ENCODE data around the gene RAD23A. TPM values are rescaled to one million over a fixed set of nuclear protein-coding genes. Genes with fewer than 3 reads are reported as not detected.
"Not testable (repeated sequence)": the region's sequence is repeated elsewhere in the genome, so short reads cannot be mapped to it uniquely, and the experiment has no call there.

The RAD23A gene
- total RNA-seq, 2 experiments from 2014 or later = 138 to 140 TPM

GRCh38 chr19:12949363-12950283, 4.0 kb downstream of the RAD23A start:
- Mint-ChIP-seq H3K4me3 (no peak overlapping the region), H3K4me1 (ENCODE audit: low read depth) (peaks cover 70% of the 10 kb centered on the region), H3K27me3 (ENCODE audit: low read depth) (no peaks in the 10 kb centered on the region), H3K27ac (peak overlapping the region; percentile 34), H3K9me3 (ENCODE audit: insufficient read depth) (no peaks in the 10 kb centered on the region), H3K36me3 (ENCODE audit: low read depth) (peaks cover 81% of the 10 kb centered on the region)
- ATAC-seq = no peak
- CTCF ChIA-PET = interaction anchor here (0.5 to 1.6 kb wide), 3 partner anchors 15 to 503 kb away, joined by 3 to 10 read pairs (median 4); no protein-coding TSS in a partner anchor
- POLR2A ChIA-PET = interaction anchor here (1.5 kb wide), 1 partner anchor 203 kb away, joined by 3 read pairs; no protein-coding TSS in a partner anchor
- DNase-seq = no peak

- H3K36me3 Mint-ChIP-seq (ENCODE audit: low read depth) = peaks cover 70% of the 10 kb centered on the region
- CTCF ChIA-PET = not testable (repeated sequence)
Measured at GRCh38 chr19:12952050-12952449, 6.4 kb downstream of the RAD23A start.

GRCh38 chr19:12952488-12953137, 7.0 kb downstream of the RAD23A start:
- H3K4me1 Mint-ChIP-seq (ENCODE audit: low read depth) = peaks cover 69% of the 10 kb centered on the region
- POLR2A ChIA-PET = interaction anchor here (0.7 kb wide), 2 partner anchors 13 to 15 kb away, joined by 3 to 5 read pairs; partner anchors contain the start of gene CALR
- ATAC-seq = no peak
- DNase-seq = no peak
- peaks cover 67% of the 10 kb centered on the region for H3K36me3 Mint-ChIP-seq (ENCODE audit: low read depth)
- H3K9me3 Mint-ChIP-seq (ENCODE audit: insufficient read depth) = no peaks in the 10 kb centered on the region
- CTCF ChIA-PET = interaction anchor here (0.7 to 5.1 kb wide), 3 partner anchors 13 to 172 kb away, joined by 3 to 53 read pairs (median 3); no protein-coding TSS in a partner anchor
- no peak overlapping the region for H3K4me3 Mint-ChIP-seq
- no peak overlapping the region for H3K27ac Mint-ChIP-seq
- no peaks in the 10 kb centered on the region for H3K27me3 Mint-ChIP-seq (ENCODE audit: low read depth)

More at GRCh38 chr19:12952050-12952449, 6.4 kb downstream of the RAD23A start:
- POLR2A ChIA-PET = interaction anchor here (0.6 kb wide), 1 partner anchor 10 kb away, joined by 4 read pairs; no protein-coding TSS in a partner anchor
- not testable (repeated sequence) for ATAC-seq; H3K9me3 Mint-ChIP-seq (ENCODE audit: insufficient read depth); H3K27me3 Mint-ChIP-seq (ENCODE audit: low read depth); DNase-seq; H3K4me3 Mint-ChIP-seq; H3K27ac Mint-ChIP-seq
- peaks cover 70% of the 10 kb centered on the region for H3K4me1 Mint-ChIP-seq (ENCODE audit: low read depth)

GRCh38 chr19:12953138-12953798, 7.6 kb downstream of the RAD23A start:
- POLR2A ChIA-PET = interaction anchor here (0.7 to 0.9 kb wide), 4 partner anchors 12 to 34 kb away, joined by 3 to 5 read pairs (median 3); partner anchors contain the start of genes CALR and SYCE2

GRCh38 chr19:12953799-12954611, 8.3 kb downstream of the RAD23A start:
- H3K27ac Mint-ChIP-seq = peak overlapping the region; percentile 70
- peaks cover 53% of the 10 kb centered on the region for H3K36me3 Mint-ChIP-seq (ENCODE audit: low read depth)
- H3K9me3 Mint-ChIP-seq (ENCODE audit: insufficient read depth) = no peaks in the 10 kb centered on the region
- ATAC-seq = no peak
- H3K4me1 Mint-ChIP-seq (ENCODE audit: low read depth) = peaks cover 62% of the 10 kb centered on the region
- CTCF ChIA-PET = interaction anchor here (1.2 to 5.1 kb wide), 3 partner anchors 11 to 69 kb away, joined by 3 to 53 read pairs (median 11); partner anchors contain the start of gene GCDH
- no peak overlapping the region for H3K4me3 Mint-ChIP-seq
- no peak for DNase-seq
- POLR2A ChIA-PET = interaction anchor here (0.6 to 0.9 kb wide), 3 partner anchors 12 to 188 kb away, joined by 3 read pairs; partner anchors contain the start of gene SYCE2
- H3K27me3 Mint-ChIP-seq (ENCODE audit: low read depth) = no peaks in the 10 kb centered on the region

More at GRCh38 chr19:12953138-12953798, 7.6 kb downstream of the RAD23A start:
- DNase-seq (no peak), ATAC-seq (no peak)
- Mint-ChIP-seq H3K4me3 (no peak overlapping the region), H3K27me3 (ENCODE audit: low read depth) (no peaks in the 10 kb centered on the region), H3K9me3 (ENCODE audit: insufficient read depth) (no peaks in the 10 kb centered on the region), H3K36me3 (ENCODE audit: low read depth) (peaks cover 61% of the 10 kb centered on the region), H3K4me1 (ENCODE audit: low read depth) (peaks cover 65% of the 10 kb centered on the region), H3K27ac (no peak overlapping the region)
- CTCF ChIA-PET = interaction anchor here (0.7 to 5.1 kb wide), 3 partner anchors 12 to 171 kb away, joined by 3 to 53 read pairs (median 3); no protein-coding TSS in a partner anchor

- POLR2A ChIA-PET = interaction anchor here (0.6 kb wide), 1 partner anchor 26 kb away, joined by 3 read pairs; no protein-coding TSS in a partner anchor
- H3K27ac Mint-ChIP-seq = peak overlapping the region; percentile 70
- H3K9me3 Mint-ChIP-seq (ENCODE audit: insufficient read depth) = no peaks in the 10 kb centered on the region
- CTCF ChIA-PET = interaction anchor here (0.7 to 5.1 kb wide), 5 partner anchors 8 to 69 kb away, joined by 3 to 53 read pairs (median 3); partner anchors contain the start of genes GCDH and RAD23A
- H3K4me1 Mint-ChIP-seq (ENCODE audit: low read depth) = peaks cover 60% of the 10 kb centered on the region
- H3K4me3 Mint-ChIP-seq = no peak overlapping the region
- no peaks in the 10 kb centered on the region for H3K27me3 Mint-ChIP-seq (ENCODE audit: low read depth)
- no peak for DNase-seq
- H3K36me3 Mint-ChIP-seq (ENCODE audit: low read depth) = peaks cover 49% of the 10 kb centered on the region
- ATAC-seq = no peak
Measured at GRCh38 chr19:12954612-12954962, 8.9 kb downstream of the RAD23A start.

- not testable (repeated sequence) for DNase-seq; ATAC-seq; H3K27me3 Mint-ChIP-seq (ENCODE audit: low read depth); H3K9me3 Mint-ChIP-seq (ENCODE audit: insufficient read depth)
- ChIA-PET CTCF (interaction anchor here (1.3 to 5.1 kb wide), 4 partner anchors 10 to 105 kb away, joined by 3 to 53 read pairs (median 8); no protein-coding TSS in a partner anchor), POLR2A (interaction anchor here (0.7 to 2.0 kb wide), 3 partner anchors 9 to 1388 kb away, joined by 3 to 7 read pairs (median 3); partner anchors contain the start of genes FARSA and RAD23A)
- Mint-ChIP-seq H3K4me1 (ENCODE audit: low read depth) (peaks cover 53% of the 10 kb centered on the region), H3K4me3 (peak overlapping the region; percentile 88), H3K27ac (peak overlapping the region; percentile 70), H3K36me3 (ENCODE audit: low read depth) (peaks cover 40% of the 10 kb centered on the region)
Measured at GRCh38 chr19:12955575-12955974, 9.9 kb downstream of the RAD23A start.

GRCh38 chr19:12955996-12956395, 10.3 kb downstream of the RAD23A start:
- Mint-ChIP-seq H3K4me3 (peak overlapping the region; percentile 88), H3K36me3 (ENCODE audit: low read depth) (peaks cover 36% of the 10 kb centered on the region), H3K4me1 (ENCODE audit: low read depth) (peaks cover 49% of the 10 kb centered on the region), H3K9me3 (ENCODE audit: insufficient read depth) (no peaks in the 10 kb centered on the region), H3K27ac (peak overlapping the region; percentile 70), H3K27me3 (ENCODE audit: low read depth) (no peaks in the 10 kb centered on the region)
- no peak for ATAC-seq
- no peak for DNase-seq
- ChIA-PET CTCF (interaction anchor here (1.1 to 5.1 kb wide), 5 partner anchors 9 to 105 kb away, joined by 3 to 53 read pairs (median 4); no protein-coding TSS in a partner anchor), POLR2A (interaction anchor here (0.7 to 2.0 kb wide), 3 partner anchors 10 to 308 kb away, joined by 3 to 7 read pairs (median 3); partner anchors contain the start of genes FARSA and RAD23A)

GRCh38 chr19:12956446-12957388, 11.1 kb downstream of the RAD23A start, which contains the start of gene GADD45GIP1:
Gene GADD45GIP1, minus strand, starts transcription at chr19:12957223. Its CDS starts 11 bp downstream, at chr19:12957212.
- peak within 1 kb of the TSS; percentile 88 for H3K4me3 Mint-ChIP-seq
- H3K4me1 Mint-ChIP-seq (ENCODE audit: low read depth) = peaks cover 42% of the 10 kb centered on the region
- no peaks in the 10 kb centered on the region for H3K9me3 Mint-ChIP-seq (ENCODE audit: insufficient read depth)
- H3K27ac Mint-ChIP-seq = peak within 1 kb of the TSS; percentile 96
- DNase-seq = peak; percentile 86
- H3K27me3 Mint-ChIP-seq (ENCODE audit: low read depth) = no peaks in the 10 kb centered on the region
- ChIA-PET CTCF (interaction anchor here (1.1 to 5.1 kb wide), 5 partner anchors 9 to 104 kb away, joined by 3 to 53 read pairs (median 4); no protein-coding TSS in a partner anchor), POLR2A (interaction anchor here (0.7 to 2.0 kb wide), 3 partner anchors 10 to 307 kb away, joined by 3 to 7 read pairs (median 3); partner anchors contain the start of genes FARSA and RAD23A)
- ATAC-seq = peak; percentile 96
- H3K36me3 Mint-ChIP-seq (ENCODE audit: low read depth) = peaks cover 31% of the 10 kb centered on the region
